ENCODE results near the gene SUN2. TPM values are rescaled to one million over a fixed set of nuclear protein-coding genes. Genes with fewer than 3 reads are reported as not detected.

The SUN2 gene
- total RNA-seq, 2 experiments from 2014 or later: 101 to 107 TPM

GRCh38 chr22:38773363-38773946 is 17.7 kb upstream of the SUN2 start:
- ChIA-PET CTCF (no interaction called here), POLR2A (no interaction called here)
- Mint-ChIP-seq H3K27me3 (no peaks in the 10 kb centered on the region), H3K9me3 (no peaks in the 10 kb centered on the region), H3K4me3 (no peak overlapping the region), H3K27ac (no peak overlapping the region), H3K36me3 (ENCODE audit: low read depth) (no peaks in the 10 kb centered on the region), H3K4me1 (ENCODE audit: low read depth) (no peaks in the 10 kb centered on the region)
- no peak for TF ChIP-seq CTCF (IDR thresholded peaks at IDR 0.05)
- intact Hi-C loops (cut with micrococcal nuclease): no loop called here
- DNase-seq (no peak), ATAC-seq (no peak)

- ATAC-seq (no peak), DNase-seq (no peak)
- H3K36me3 Mint-ChIP-seq (ENCODE audit: low read depth): no peaks in the 10 kb centered on the region
- H3K4me1 Mint-ChIP-seq (ENCODE audit: low read depth): no peaks in the 10 kb centered on the region
- no peak overlapping the region for H3K27ac Mint-ChIP-seq
- TF ChIP-seq CTCF (IDR thresholded peaks at IDR 0.05): no peak
- H3K27me3 Mint-ChIP-seq: no peaks in the 10 kb centered on the region
- no peak overlapping the region for H3K4me3 Mint-ChIP-seq
- intact Hi-C loops (cut with micrococcal nuclease): no loop called here
- H3K9me3 Mint-ChIP-seq: no peaks in the 10 kb centered on the region
- ChIA-PET CTCF (no interaction called here), POLR2A (no interaction called here)
Measured at GRCh38 chr22:38772623-38772873, 16.8 kb upstream of the SUN2 start.

- TF ChIP-seq CTCF (IDR thresholded peaks at IDR 0.05): no peak
- intact Hi-C loops (cut with micrococcal nuclease): no loop called here
- no peak for DNase-seq
- no peak for ATAC-seq
- ChIA-PET CTCF (interaction anchor here (0.5 to 5.9 kb wide), 6 partner anchors 12 to 233 kb away, joined by 3 to 63 read pairs (median 8); partner anchors contain the start of gene SUN2), POLR2A (interaction anchor here (0.6 to 1.5 kb wide), 3 partner anchors 91 to 624 kb away, joined by 3 to 4 read pairs (median 3); no protein-coding TSS in a partner anchor)
- Mint-ChIP-seq H3K27ac (no peak overlapping the region), H3K36me3 (ENCODE audit: low read depth) (no peaks in the 10 kb centered on the region), H3K9me3 (no peaks in the 10 kb centered on the region), H3K4me3 (no peak overlapping the region), H3K4me1 (ENCODE audit: low read depth) (no peaks in the 10 kb centered on the region), H3K27me3 (no peaks in the 10 kb centered on the region)
Measured at GRCh38 chr22:38770257-38770949, 14.6 kb upstream of the SUN2 start.

GRCh38 chr22:38768036-38768435 is 12.2 kb upstream of the SUN2 start:
- ATAC-seq: no peak
- Mint-ChIP-seq H3K27me3 (no peaks in the 10 kb centered on the region), H3K27ac (no peak overlapping the region), H3K4me3 (no peak overlapping the region), H3K4me1 (ENCODE audit: low read depth) (no peaks in the 10 kb centered on the region), H3K9me3 (no peaks in the 10 kb centered on the region), H3K36me3 (ENCODE audit: low read depth) (no peaks in the 10 kb centered on the region)
- POLR2A ChIA-PET: interaction anchor here (1.5 kb wide), 1 partner anchor 91 kb away, joined by 4 read pairs; no protein-coding TSS in a partner anchor
- CTCF ChIA-PET: interaction anchor here (0.6 to 5.9 kb wide), 13 partner anchors 10 to 239 kb away, joined by 3 to 63 read pairs (median 5); partner anchors contain the start of genes CBX6 and SUN2
- no peak for TF ChIP-seq CTCF (IDR thresholded peaks at IDR 0.05)
- DNase-seq: no peak
- intact Hi-C loops (cut with micrococcal nuclease): no loop called here

GRCh38 chr22:38767313-38767712 is 11.5 kb upstream of the SUN2 start:
- TF ChIP-seq CTCF (IDR thresholded peaks at IDR 0.05): no peak
- H3K4me1 Mint-ChIP-seq (ENCODE audit: low read depth): no peaks in the 10 kb centered on the region
- no peaks in the 10 kb centered on the region for H3K27me3 Mint-ChIP-seq
- CTCF ChIA-PET: interaction anchor here (0.8 to 5.9 kb wide), 7 partner anchors 11 to 240 kb away, joined by 3 to 63 read pairs (median 6); partner anchors contain the start of genes CBX6 and SUN2
- no peaks in the 10 kb centered on the region for H3K36me3 Mint-ChIP-seq (ENCODE audit: low read depth)
- H3K9me3 Mint-ChIP-seq: no peaks in the 10 kb centered on the region
- intact Hi-C loops (cut with micrococcal nuclease): no loop called here
- DNase-seq: no peak
- H3K4me3 Mint-ChIP-seq: no peak overlapping the region
- ATAC-seq: no peak
- POLR2A ChIA-PET: interaction anchor here (1.6 kb wide), 1 partner anchor 33 kb away, joined by 4 read pairs; no protein-coding TSS in a partner anchor
- H3K27ac Mint-ChIP-seq: no peak overlapping the region

All from activated CD8-positive, alpha-beta T cell treated with anti-CD3 and anti-CD28 coated beads for 36 hours (primary cell).